Activated naive CD8-positive, alpha-beta T cell treated with anti-CD3 and anti-CD28 coated beads, Interleukin-2, amount 10 ng/mL, durations not matched to agents 7 days and 5 days (primary cell): ENCODE results near the gene FNTB. TPM values are rescaled to one million over a fixed set of nuclear protein-coding genes. Genes with fewer than 3 reads are reported as not detected.

Source experiments
- ATAC-seq: fragments of 150-1000 bp; cut with Tn5 transposase; one replicate; pipeline ENCODE4 v1.10.0; 2021; ENCODE audit warnings: low read depth, moderate library complexity
- POLR2A ChIA-PET: fragments of 350-600 bp; sonication (Branson Sonifier 250); formaldehyde crosslinking; loops from one replicate; lab custom pipeline; 2021; ENCODE audit warnings: antibody characterized with exemption; lab: Charles Lee
- DNase-seq: peaks from one replicate; pipeline ENCODE4 v3.0.0; 2021
- H3K27ac Mint-ChIP-seq: one replicate; pipeline ENCODE4 v1.8.0; 2022; ENCODE audit warnings: mild to moderate bottlenecking, mixed read lengths
- H3K27me3 Mint-ChIP-seq: one replicate; pipeline ENCODE4 v1.8.0; 2022; ENCODE audit warnings: mild to moderate bottlenecking, moderate library complexity, mixed read lengths
- H3K36me3 Mint-ChIP-seq: one replicate; pipeline ENCODE4 v1.8.0; 2021; ENCODE audit warnings: mild to moderate bottlenecking, mixed read lengths
- H3K4me1 Mint-ChIP-seq: one replicate; pipeline ENCODE4 v1.8.0; 2021; ENCODE audit warnings: mixed read lengths
- H3K4me3 Mint-ChIP-seq: one replicate; pipeline ENCODE4 v1.8.0; 2022; ENCODE audit warnings: mild to moderate bottlenecking, moderate library complexity, mixed read lengths
- H3K9me3 Mint-ChIP-seq: one replicate; pipeline ENCODE4 v1.8.0; 2021; ENCODE audit warnings: mixed read lengths
- total RNA-seq, 2 experiments: library from RNA; stranded (reverse); gene quantifications; one replicate each; pipeline ENCODE4 v1.2.3, GENCODE V29; 2021

The FNTB gene
- total RNA-seq, 2 experiments from 2014 or later: 15.8 to 17.8 TPM

GRCh38 chr14:65070471-65070976 lies 83.8 kb downstream of the FNTB start:
- ATAC-seq (no peak), DNase-seq (no peak)
- POLR2A ChIA-PET: no interaction called here
- no peak overlapping the region for H3K4me3 Mint-ChIP-seq
- peaks cover 3% of the 10 kb centered on the region for H3K9me3 Mint-ChIP-seq
- no peak overlapping the region for H3K27ac Mint-ChIP-seq
- peaks cover 17% of the 10 kb centered on the region for H3K4me1 Mint-ChIP-seq
- H3K36me3 Mint-ChIP-seq: peaks cover 44% of the 10 kb centered on the region
- no peaks in the 10 kb centered on the region for H3K27me3 Mint-ChIP-seq

- no peak for DNase-seq
- Mint-ChIP-seq H3K27me3 (no peaks in the 10 kb centered on the region), H3K9me3 (peaks cover 3% of the 10 kb centered on the region), H3K27ac (no peak overlapping the region), H3K36me3 (peaks cover 38% of the 10 kb centered on the region), H3K4me3 (no peak overlapping the region), H3K4me1 (peaks cover 20% of the 10 kb centered on the region)
- POLR2A ChIA-PET: no interaction called here
- ATAC-seq: no peak
Observed at GRCh38 chr14:65071544-65071943, 84.8 kb downstream of the FNTB start.

GRCh38 chr14:65072256-65072655 lies 85.6 kb downstream of the FNTB start:
- Mint-ChIP-seq H3K27me3 (no peaks in the 10 kb centered on the region), H3K4me1 (peaks cover 20% of the 10 kb centered on the region), H3K36me3 (peaks cover 35% of the 10 kb centered on the region), H3K9me3 (peaks cover 2% of the 10 kb centered on the region), H3K4me3 (no peak overlapping the region), H3K27ac (no peak overlapping the region)
- DNase-seq (no peak), ATAC-seq (no peak)
- POLR2A ChIA-PET: no interaction called here

- H3K4me1 Mint-ChIP-seq: peaks cover 19% of the 10 kb centered on the region
- no peaks in the 10 kb centered on the region for H3K9me3 Mint-ChIP-seq
- H3K36me3 Mint-ChIP-seq: peaks cover 35% of the 10 kb centered on the region
- H3K27ac Mint-ChIP-seq: no peak overlapping the region
- H3K4me3 Mint-ChIP-seq: no peak overlapping the region
- POLR2A ChIA-PET: no interaction called here
- ATAC-seq (no peak), DNase-seq (no peak)
- H3K27me3 Mint-ChIP-seq: no peaks in the 10 kb centered on the region
Observed at GRCh38 chr14:65072937-65073336, 86.2 kb downstream of the FNTB start.

GRCh38 chr14:65073605-65074201 lies 87.0 kb downstream of the FNTB start:
- POLR2A ChIA-PET: interaction anchor here (0.9 kb wide), 1 partner anchor 25 kb away, joined by 3 read pairs; no protein-coding TSS in a partner anchor
- Mint-ChIP-seq H3K9me3 (no peaks in the 10 kb centered on the region), H3K36me3 (peaks cover 28% of the 10 kb centered on the region), H3K27me3 (no peaks in the 10 kb centered on the region), H3K4me1 (peaks cover 19% of the 10 kb centered on the region), H3K27ac (no peak overlapping the region), H3K4me3 (no peak overlapping the region)
- DNase-seq (no peak), ATAC-seq (no peak)

- Mint-ChIP-seq H3K27ac (peak overlapping the region; percentile 35), H3K4me3 (no peak overlapping the region), H3K4me1 (peaks cover 27% of the 10 kb centered on the region), H3K27me3 (no peaks in the 10 kb centered on the region), H3K9me3 (no peaks in the 10 kb centered on the region), H3K36me3 (peaks cover 35% of the 10 kb centered on the region)
- DNase-seq: no peak
- POLR2A ChIA-PET: interaction anchor here (0.9 kb wide), 1 partner anchor 24 kb away, joined by 3 read pairs; no protein-coding TSS in a partner anchor
- ATAC-seq: no peak
Observed at GRCh38 chr14:65074449-65075150, 87.9 kb downstream of the FNTB start.

GRCh38 chr14:65075628-65076325 lies 89.1 kb downstream of the FNTB start:
- H3K27me3 Mint-ChIP-seq: no peaks in the 10 kb centered on the region
- DNase-seq (no peak), ATAC-seq (no peak)
- H3K4me3 Mint-ChIP-seq: no peak overlapping the region
- H3K4me1 Mint-ChIP-seq: peaks cover 36% of the 10 kb centered on the region
- POLR2A ChIA-PET: no interaction called here
- H3K27ac Mint-ChIP-seq: no peak overlapping the region
- no peaks in the 10 kb centered on the region for H3K9me3 Mint-ChIP-seq
- H3K36me3 Mint-ChIP-seq: peaks cover 42% of the 10 kb centered on the region

GRCh38 chr14:65077318-65077717 lies 90.6 kb downstream of the FNTB start:
- Mint-ChIP-seq H3K9me3 (no peaks in the 10 kb centered on the region), H3K36me3 (peaks cover 56% of the 10 kb centered on the region), H3K4me3 (no peak overlapping the region), H3K27me3 (no peaks in the 10 kb centered on the region), H3K4me1 (peaks cover 44% of the 10 kb centered on the region), H3K27ac (no peak overlapping the region)
- DNase-seq: no peak
- POLR2A ChIA-PET: no interaction called here
- ATAC-seq: no peak

GRCh38 chr14:65079201-65079600 lies 92.5 kb downstream of the FNTB start:
- peaks cover 42% of the 10 kb centered on the region for H3K4me1 Mint-ChIP-seq
- H3K36me3 Mint-ChIP-seq: peaks cover 66% of the 10 kb centered on the region
- no peaks in the 10 kb centered on the region for H3K9me3 Mint-ChIP-seq
- ATAC-seq (no peak), DNase-seq (no peak)
- no peaks in the 10 kb centered on the region for H3K27me3 Mint-ChIP-seq
- H3K27ac Mint-ChIP-seq: peak overlapping the region; percentile 72
- no peak overlapping the region for H3K4me3 Mint-ChIP-seq
- POLR2A ChIA-PET: interaction anchor here (0.9 kb wide), 1 partner anchor 24 kb away, joined by 4 read pairs; the partner anchor contains the start of gene MAX

- no peaks in the 10 kb centered on the region for H3K9me3 Mint-ChIP-seq
- H3K27ac Mint-ChIP-seq: peak overlapping the region; percentile 72
- DNase-seq: no peak
- H3K27me3 Mint-ChIP-seq: no peaks in the 10 kb centered on the region
- POLR2A ChIA-PET: no interaction called here
- peaks cover 63% of the 10 kb centered on the region for H3K36me3 Mint-ChIP-seq
- H3K4me1 Mint-ChIP-seq: peaks cover 37% of the 10 kb centered on the region
- H3K4me3 Mint-ChIP-seq: no peak overlapping the region
- ATAC-seq: no peak
Observed at GRCh38 chr14:65079768-65080167, 93.1 kb downstream of the FNTB start.

- Mint-ChIP-seq H3K4me3 (no peak overlapping the region), H3K27ac (no peak overlapping the region), H3K36me3 (peaks cover 66% of the 10 kb centered on the region), H3K27me3 (no peaks in the 10 kb centered on the region), H3K9me3 (peaks cover 3% of the 10 kb centered on the region), H3K4me1 (peaks cover 31% of the 10 kb centered on the region)
- ATAC-seq: no peak
- POLR2A ChIA-PET: interaction anchor here (0.7 kb wide), 1 partner anchor 88 kb away, joined by 4 read pairs; no protein-coding TSS in a partner anchor
- no peak for DNase-seq
Observed at GRCh38 chr14:65080960-65081747, 94.5 kb downstream of the FNTB start.

- no peak overlapping the region for H3K4me3 Mint-ChIP-seq
- no peaks in the 10 kb centered on the region for H3K27me3 Mint-ChIP-seq
- DNase-seq: no peak
- no peak for ATAC-seq
- POLR2A ChIA-PET: no interaction called here
- peaks cover 34% of the 10 kb centered on the region for H3K4me1 Mint-ChIP-seq
- peaks cover 12% of the 10 kb centered on the region for H3K9me3 Mint-ChIP-seq
- no peak overlapping the region for H3K27ac Mint-ChIP-seq
- H3K36me3 Mint-ChIP-seq: peaks cover 79% of the 10 kb centered on the region
Observed at GRCh38 chr14:65082930-65083329, 96.2 kb downstream of the FNTB start.
